Measurements from ENCODE around the gene PEX3. TPM values are rescaled to one million over a fixed set of nuclear protein-coding genes. Genes with fewer than 3 reads are reported as not detected.

Gene PEX3, protein sequence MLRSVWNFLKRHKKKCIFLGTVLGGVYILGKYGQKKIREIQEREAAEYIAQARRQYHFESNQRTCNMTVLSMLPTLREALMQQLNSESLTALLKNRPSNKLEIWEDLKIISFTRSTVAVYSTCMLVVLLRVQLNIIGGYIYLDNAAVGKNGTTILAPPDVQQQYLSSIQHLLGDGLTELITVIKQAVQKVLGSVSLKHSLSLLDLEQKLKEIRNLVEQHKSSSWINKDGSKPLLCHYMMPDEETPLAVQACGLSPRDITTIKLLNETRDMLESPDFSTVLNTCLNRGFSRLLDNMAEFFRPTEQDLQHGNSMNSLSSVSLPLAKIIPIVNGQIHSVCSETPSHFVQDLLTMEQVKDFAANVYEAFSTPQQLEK
- total RNA-seq = 13.8 and 17.9 TPM in 2 replicates

DNA sequence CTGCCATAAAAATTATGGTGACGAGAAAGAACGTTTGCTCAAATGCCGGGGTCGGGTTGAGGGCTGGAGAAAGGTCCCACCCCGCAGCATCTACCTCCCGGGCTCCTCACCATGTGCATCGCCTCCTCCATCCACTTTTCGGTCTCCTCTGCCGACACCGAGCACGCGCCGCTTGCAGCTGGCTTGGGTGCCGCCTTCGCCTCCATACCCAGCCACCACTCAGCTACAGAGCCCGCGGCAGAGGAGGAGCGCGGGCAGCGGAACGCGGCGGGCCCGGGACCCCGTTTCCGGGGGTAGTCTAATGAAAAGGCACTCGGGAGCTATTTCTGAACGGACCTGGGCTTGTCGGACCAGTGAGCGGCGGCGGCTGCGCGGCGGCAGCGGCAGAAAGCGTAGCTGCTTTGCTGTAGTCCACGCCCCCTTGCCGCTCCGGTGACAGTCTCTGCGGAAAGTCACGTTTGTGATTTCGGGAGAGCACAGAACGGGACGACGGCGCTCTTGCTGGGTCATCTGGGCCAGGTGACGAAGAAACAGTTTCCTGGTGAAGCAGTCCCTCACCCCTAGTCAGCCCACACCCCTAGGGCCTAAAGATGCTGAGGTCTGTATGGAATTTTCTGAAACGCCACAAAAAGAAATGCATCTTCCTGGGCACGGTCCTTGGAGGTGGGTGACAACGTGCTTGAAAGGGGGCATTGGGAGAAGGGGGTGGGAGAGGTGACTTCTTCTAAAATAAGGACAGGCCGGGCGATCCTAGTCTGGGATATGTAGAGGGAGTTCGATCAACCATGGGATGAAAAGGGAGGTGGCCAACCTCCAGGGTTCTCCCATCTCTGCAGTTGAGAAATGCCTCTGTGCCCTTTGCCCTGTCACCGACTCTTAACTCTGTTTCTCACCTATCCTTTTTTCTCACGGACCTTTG lies at the start of gene PEX3, which contains the start of gene ADAT2:
Gene PEX3 (plus strand): TSS at position 353 of the 919 bp plus-strand sequence. CDS start 238 bp downstream, at position 591.
Gene ADAT2 (minus strand): TSS at position 243 of the 919 bp plus-strand sequence. CDS start 37 bp downstream, at position 206.

GRCh38 chr6:143510991-143511891 lies 60.6 kb downstream of the PEX3 start, which contains the start of gene FUCA2:
Gene FUCA2 (minus strand): TSS chr6:143511720. CDS start chr6:143511634, 86 bp downstream.

Other genes starting within 250 kb of the PEX3 start
- 2.3 and 2.5 TPM in 2 replicates for gene ADAT2, start 110 bp upstream of the PEX3 start, total RNA-seq
- 116 and 134 TPM in 2 replicates for gene FUCA2, start 60.9 kb downstream of the PEX3 start, total RNA-seq
- 11.0 and 14.7 TPM in 2 replicates for gene PHACTR2, start 227.2 kb downstream of the PEX3 start, total RNA-seq

Data from myometrial cell (primary cell).